Keratinocyte (primary cell): ENCODE measurements around the gene ZFP90. TPM values are rescaled to one million over a fixed set of nuclear protein-coding genes. Genes with fewer than 3 reads are reported as not detected.

Source experiments
- DNase-seq: peaks from one replicate; pipeline ENCODE4 v3.0.0-alpha.2; 2011; ENCODE audit warnings: low read depth, missing footprints, low spot score
- FAIRE-seq: peaks from 2 replicates; lab custom pipeline; 2011; peaks lifted over from hg19 to GRCh38; lab: Jason Lieb, UNC
- H2AFZ ChIP-seq: 2 replicates; pipeline ENCODE4 v1.6.0; 2012; ENCODE audit warnings: low read length, control low read depth, inconsistent platforms; ENCODE audit not compliant: control insufficient read depth
- H3K27ac ChIP-seq: 2 replicates; pipeline ENCODE4 v1.5.1; 2011; ENCODE audit warnings: low read length; ENCODE audit not compliant: control insufficient read depth, insufficient read depth
- H3K27me3 ChIP-seq: 3 replicates; pipeline ENCODE4 v1.6.0; 2011; ENCODE audit warnings: low read length; ENCODE audit not compliant: control insufficient read depth, insufficient read depth; ENCODE audit errors: extremely low read depth
- H3K36me3 ChIP-seq, 2 experiments: 2 replicates in 1 of 2; 3 replicates in 1 of 2; pipeline ENCODE4 v1.5.1; 2011; ENCODE audit warnings: low read length in 2 of 2, mild to moderate bottlenecking in 1 of 2; ENCODE audit not compliant: control insufficient read depth in 2 of 2, insufficient read depth in 2 of 2; ENCODE audit errors: extremely low read depth in 1 of 2
- H3K4me1 ChIP-seq: 3 replicates; pipeline ENCODE4 v1.5.1; 2011; ENCODE audit warnings: low read length; ENCODE audit not compliant: control insufficient read depth, insufficient read depth; ENCODE audit errors: extremely low read depth
- H3K4me2 ChIP-seq: 3 replicates; pipeline ENCODE4 v1.6.0; 2011; ENCODE audit warnings: low read depth, low read length; ENCODE audit not compliant: control insufficient read depth, insufficient read depth; ENCODE audit errors: extremely low read depth
- H3K4me3 ChIP-seq, 3 experiments: fragments of 200-600 bp in 1 of 3; sonication (generic) in 1 of 3; 2 replicates in 2 of 3; 3 replicates in 1 of 3; pipeline ENCODE4 v1.5.1; 2011 to 2016; ENCODE audit warnings: low read length in 3 of 3, mild to moderate bottlenecking in 3 of 3, control low read depth in 2 of 3, inconsistent platforms in 1 of 3, low read depth in 1 of 3, mixed read lengths in 1 of 3, mixed run types in 1 of 3, moderate library complexity in 1 of 3; ENCODE audit not compliant: control insufficient read depth in 2 of 3, insufficient read depth in 2 of 3; ENCODE audit errors: extremely low read depth in 1 of 3
- H3K79me2 ChIP-seq: 2 replicates; pipeline ENCODE4 v1.6.0; 2012; ENCODE audit warnings: low read length; ENCODE audit not compliant: control insufficient read depth, insufficient read depth
- H3K9ac ChIP-seq: 3 replicates; pipeline ENCODE4 v1.6.0; 2011; ENCODE audit warnings: low read length; ENCODE audit not compliant: control insufficient read depth, insufficient read depth; ENCODE audit errors: extremely low read depth
- H3K9me1 ChIP-seq: 3 replicates; pipeline ENCODE4 v1.6.0; 2011; ENCODE audit warnings: low read length; ENCODE audit not compliant: control insufficient read depth, insufficient read depth; ENCODE audit errors: extremely low read depth
- H3K9me3 ChIP-seq: 2 replicates; pipeline ENCODE4 v1.5.1; 2012; ENCODE audit warnings: low read depth, low read length; ENCODE audit not compliant: control insufficient read depth
- H4K20me1 ChIP-seq: 3 replicates; pipeline ENCODE4 v1.6.0; 2011; ENCODE audit warnings: low read length; ENCODE audit not compliant: control insufficient read depth, insufficient read depth; ENCODE audit errors: extremely low read depth
- EZH2 ChIP-seq: IDR thresholded peaks from one replicate; pipeline ENCODE4 v1.6.1; 2012; ENCODE audit warnings: inconsistent platforms, mild to moderate bottlenecking, low read length, moderate library complexity
- dilution Hi-C: fragments of 300-500 bp; cut with MboI; formaldehyde crosslinking; loops from one replicate; pipeline ENCODE4 v1.7.0; 2020; ENCODE audit warnings: low sequenced_read_pairs; ENCODE audit not compliant: extremely low pct_ligation_motif_present
- polyA plus RNA-seq, 5 experiments: library from polyadenylated mRNA; depleted of rRNA in 3 of 5; stranded (reverse) in 3 of 5; stranded (forward) in 1 of 5; unstranded in 1 of 5; fragments of >200 nt; gene quantifications; 1 replicate in 1 of 5; 2 replicates in 3 of 5; 3 replicates in 1 of 5; pipeline versions ENCODE4 v1.2.1 to v1.2.3, GENCODE V29; 2011 to 2012; ENCODE audit warnings: missing spikeins in 2 of 5, low read depth in 1 of 5, low replicate concordance in 1 of 5
- TF ChIP-seq, protein P1 (sequence below), 3 experiments: IDR thresholded peaks in 1 of 3; conservative IDR thresholded peaks in 1 of 3; optimal IDR thresholded peaks in 1 of 3; 2 replicates in 2 of 3; 3 replicates in 1 of 3; pipeline versions ENCODE3 to v1.5.1; 2011; ENCODE audit warnings: low read length in 3 of 3, mild to moderate bottlenecking in 3 of 3, moderate library complexity in 2 of 3, control low read depth in 1 of 3, inconsistent platforms in 1 of 3; ENCODE audit not compliant: insufficient read depth in 2 of 3; ENCODE audit errors: extremely low read depth in 1 of 3

Gene ZFP90
- polyA plus RNA-seq, 1 donor (not counting 4 experiments of a cell fraction or from before 2014, with no cell fraction given), result 15.3 TPM

GRCh38 chr16:68519225-68519745, 19.8 kb upstream of the ZFP90 start:
- TF ChIP-seq, protein P1, sequence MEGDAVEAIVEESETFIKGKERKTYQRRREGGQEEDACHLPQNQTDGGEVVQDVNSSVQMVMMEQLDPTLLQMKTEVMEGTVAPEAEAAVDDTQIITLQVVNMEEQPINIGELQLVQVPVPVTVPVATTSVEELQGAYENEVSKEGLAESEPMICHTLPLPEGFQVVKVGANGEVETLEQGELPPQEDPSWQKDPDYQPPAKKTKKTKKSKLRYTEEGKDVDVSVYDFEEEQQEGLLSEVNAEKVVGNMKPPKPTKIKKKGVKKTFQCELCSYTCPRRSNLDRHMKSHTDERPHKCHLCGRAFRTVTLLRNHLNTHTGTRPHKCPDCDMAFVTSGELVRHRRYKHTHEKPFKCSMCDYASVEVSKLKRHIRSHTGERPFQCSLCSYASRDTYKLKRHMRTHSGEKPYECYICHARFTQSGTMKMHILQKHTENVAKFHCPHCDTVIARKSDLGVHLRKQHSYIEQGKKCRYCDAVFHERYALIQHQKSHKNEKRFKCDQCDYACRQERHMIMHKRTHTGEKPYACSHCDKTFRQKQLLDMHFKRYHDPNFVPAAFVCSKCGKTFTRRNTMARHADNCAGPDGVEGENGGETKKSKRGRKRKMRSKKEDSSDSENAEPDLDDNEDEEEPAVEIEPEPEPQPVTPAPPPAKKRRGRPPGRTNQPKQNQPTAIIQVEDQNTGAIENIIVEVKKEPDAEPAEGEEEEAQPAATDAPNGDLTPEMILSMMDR (optimal IDR thresholded peaks at IDR 0.05 in 1 of 3, IDR thresholded peaks at IDR 0.05 in 1 of 3, conservative IDR thresholded peaks at IDR 0.05 in 1 of 3; ENCODE audit: extremely low read depth in 1 of 3, insufficient read depth in 2 of 3, low read length in 3 of 3), result no peak
- TF ChIP-seq EZH2, result no peak
- FAIRE-seq (no peak), DNase-seq (no peak)
- peaks cover 6% of the 10 kb centered on the region for H3K4me1 ChIP-seq
- no peak overlapping the region for H3K9ac ChIP-seq
- H3K9me1 ChIP-seq, result no peaks in the 10 kb centered on the region
- no peak overlapping the region for H3K4me3 ChIP-seq
- dilution Hi-C loops, result no loop called here
- no peaks in the 10 kb centered on the region for H3K9me3 ChIP-seq
- H3K4me2 ChIP-seq, result no peak overlapping the region
- no peak overlapping the region for H3K27ac ChIP-seq
- H2AFZ ChIP-seq, result no peak overlapping the region
- no peaks in the 10 kb centered on the region for H3K79me2 ChIP-seq
- no peaks in the 10 kb centered on the region for H3K27me3 ChIP-seq
- no peaks in the 10 kb centered on the region for H4K20me1 ChIP-seq
- no peaks in the 10 kb centered on the region for H3K36me3 ChIP-seq

GRCh38 chr16:68520649-68521086, 18.4 kb upstream of the ZFP90 start:
- Histone ChIP-seq H3K79me2 (no peaks in the 10 kb centered on the region), H3K27me3 (no peaks in the 10 kb centered on the region), H3K36me3 (no peaks in the 10 kb centered on the region), H3K4me1 (peaks cover 6% of the 10 kb centered on the region), H3K27ac (no peak overlapping the region), H3K9me3 (no peaks in the 10 kb centered on the region), H3K9me1 (no peaks in the 10 kb centered on the region), H3K4me2 (peak overlapping the region; percentile 67), H3K9ac (no peak overlapping the region), H2AFZ (no peak overlapping the region), H4K20me1 (no peaks in the 10 kb centered on the region), H3K4me3 (peak overlapping the region in 1 of 3 experiments; percentile 21)
- dilution Hi-C loops, result no loop called here
- TF ChIP-seq, protein P1 (optimal IDR thresholded peaks at IDR 0.05 in 1 of 3, IDR thresholded peaks at IDR 0.05 in 1 of 3, conservative IDR thresholded peaks at IDR 0.05 in 1 of 3; ENCODE audit: extremely low read depth in 1 of 3, insufficient read depth in 2 of 3, low read length in 3 of 3), result peak; percentile 96 to 100 (median 99)
- no peak for TF ChIP-seq EZH2
- DNase-seq, result no peak
- FAIRE-seq, result peak; percentile 34
